CD4-positive, alpha-beta T cell treated with Interleukin-15 for 4 hours (primary cell): ENCODE results near the gene SUPT3H.
A peak's percentile ranks its signal among the peaks of the same experiment; 100 is the strongest.

ENCODE experiments used
- DNase-seq: peaks from one replicate; pipeline ENCODE4 v3.0.0-alpha.2; 2020; ENCODE audit warnings: low spot score

SUPT3H gene

GRCh38 chr6:45256697-45257695 is 120.7 kb downstream of the SUPT3H start:
- DNase-seq, result no peak

GRCh38 chr6:45255434-45255833 is 122.3 kb downstream of the SUPT3H start:
- DNase-seq, result no peak

DNA sequence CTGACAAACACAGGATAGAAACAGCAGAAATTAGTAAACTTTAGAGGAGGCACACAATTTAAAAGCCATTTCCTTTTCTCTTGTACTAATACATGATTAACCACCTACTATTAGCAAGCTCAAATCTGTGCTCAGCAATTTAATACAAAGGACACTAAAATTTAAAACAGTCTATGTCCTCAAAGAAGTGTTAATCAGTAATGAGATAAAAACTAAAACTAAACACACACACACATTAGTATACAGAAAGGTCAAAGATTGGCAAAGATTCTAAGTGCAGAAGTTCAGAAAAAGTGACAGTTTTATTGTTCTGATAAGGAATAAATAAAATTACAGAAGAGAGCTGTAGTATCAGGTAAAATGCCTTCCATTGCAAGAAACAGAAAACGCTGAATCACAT is 123.5 kb downstream of the SUPT3H start:
- no peak for DNase-seq

DNA sequence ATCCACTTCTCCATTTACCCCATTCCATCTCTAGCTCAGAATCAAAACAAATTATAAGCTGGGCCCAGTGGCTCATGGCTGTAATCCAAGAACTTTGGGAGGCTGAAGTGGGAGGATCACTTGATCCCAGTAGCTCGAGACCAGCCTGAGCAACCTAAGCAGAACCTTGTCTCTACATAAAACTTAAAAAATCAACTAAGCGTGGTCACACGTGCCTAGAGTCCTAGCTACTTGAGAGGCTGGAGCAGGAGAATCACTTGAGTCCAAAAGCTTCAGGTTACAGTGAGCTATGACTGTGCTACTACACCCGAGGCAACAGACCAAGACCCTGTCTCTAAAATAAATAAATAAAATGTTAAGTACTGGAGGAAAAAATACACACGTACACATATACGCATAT is 124.3 kb downstream of the SUPT3H start:
- no peak for DNase-seq

DNA sequence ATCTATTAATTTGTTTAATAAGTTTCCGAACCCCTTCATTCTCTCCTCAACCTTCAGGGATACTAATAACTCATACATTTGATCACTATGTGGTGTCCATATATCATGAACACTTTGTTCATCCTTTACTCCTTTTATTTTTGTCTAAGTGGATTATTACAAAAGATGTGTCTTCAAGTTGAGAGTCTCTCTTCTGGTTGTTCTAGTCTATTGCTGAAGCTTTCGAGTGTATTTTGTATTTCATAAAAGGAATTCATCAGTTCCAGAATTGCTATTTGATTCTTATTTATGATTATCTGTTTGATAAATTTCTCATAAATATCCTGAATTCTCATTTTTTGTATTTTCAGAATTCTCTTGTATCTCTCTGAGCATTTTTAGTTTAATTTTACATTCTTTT is 146.1 kb downstream of the SUPT3H start:
- no peak for DNase-seq

GRCh38 chr6:45229416-45229815 is 148.3 kb downstream of the SUPT3H start:
- no peak for DNase-seq

GRCh38 chr6:45226081-45226480 is 151.7 kb downstream of the SUPT3H start:
- DNase-seq, result no peak

- no peak for DNase-seq
Measured at GRCh38 chr6:45222380-45222779, 155.4 kb downstream of the SUPT3H start.

DNA sequence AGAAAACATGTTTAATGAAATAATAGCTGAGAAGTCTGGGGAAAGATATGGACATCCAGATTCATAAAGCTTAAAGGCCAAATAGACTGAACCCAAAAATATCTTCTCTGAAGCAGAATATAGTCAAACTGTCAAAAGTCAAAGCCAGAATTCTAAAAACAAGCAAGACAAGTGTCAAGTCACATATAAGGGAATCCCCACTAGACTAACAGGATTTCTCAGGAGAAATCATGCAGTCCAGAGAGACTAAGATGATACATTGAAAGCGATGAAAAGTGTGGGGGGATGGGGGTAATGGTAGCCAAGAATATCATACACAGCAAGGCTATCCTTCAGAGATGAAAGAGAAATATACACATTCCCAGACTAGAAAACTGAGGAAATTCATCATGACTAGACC is 162.0 kb downstream of the SUPT3H start:
- no peak for DNase-seq

GRCh38 chr6:45212976-45213375 is 164.8 kb downstream of the SUPT3H start:
- no peak for DNase-seq

- DNase-seq, result no peak
Measured at GRCh38 chr6:45209762-45210161, 168.0 kb downstream of the SUPT3H start.

GRCh38 chr6:45206793-45207492 is 170.8 kb downstream of the SUPT3H start:
- DNase-seq, result no peak

DNA sequence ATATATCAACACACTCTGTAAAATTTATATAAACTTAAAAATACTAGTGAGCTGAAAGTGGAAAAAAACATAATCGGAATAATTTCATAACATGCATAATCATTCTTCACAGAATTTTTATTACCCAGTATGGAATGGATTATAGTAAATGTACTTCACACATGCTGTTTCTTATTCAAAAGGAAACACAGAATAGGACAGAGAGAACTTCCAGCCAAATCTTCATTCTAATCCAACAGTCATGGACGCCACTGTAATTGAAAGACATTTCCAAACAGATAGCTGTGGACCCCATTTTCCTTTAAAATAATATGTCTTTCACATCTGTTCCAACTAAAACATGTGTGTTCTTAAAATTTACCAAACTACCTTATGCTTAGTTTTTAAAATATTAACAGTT is 176.2 kb downstream of the SUPT3H start:
- no peak for DNase-seq

- DNase-seq, result no peak
Measured at GRCh38 chr6:45200510-45200909, 177.2 kb downstream of the SUPT3H start.

DNA sequence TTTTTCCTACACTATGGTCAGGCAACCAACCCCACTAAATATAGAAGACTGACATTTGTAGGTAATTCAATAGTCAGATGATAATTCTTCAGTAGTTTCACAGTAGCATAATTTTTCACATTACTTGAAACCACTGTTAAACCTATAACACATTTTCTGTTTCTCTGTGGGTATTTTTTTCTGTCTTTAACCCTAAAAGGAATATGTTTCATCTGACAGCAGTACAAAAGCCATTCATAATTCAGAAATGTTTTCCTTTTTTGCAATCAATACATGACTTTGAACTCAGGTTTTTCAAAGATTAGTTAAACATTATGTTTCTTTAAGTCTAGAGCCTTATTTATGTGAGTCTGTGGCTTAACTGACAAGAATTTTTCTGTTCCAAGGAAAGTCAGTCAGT is 178.2 kb downstream of the SUPT3H start:
- DNase-seq, result no peak

DNA sequence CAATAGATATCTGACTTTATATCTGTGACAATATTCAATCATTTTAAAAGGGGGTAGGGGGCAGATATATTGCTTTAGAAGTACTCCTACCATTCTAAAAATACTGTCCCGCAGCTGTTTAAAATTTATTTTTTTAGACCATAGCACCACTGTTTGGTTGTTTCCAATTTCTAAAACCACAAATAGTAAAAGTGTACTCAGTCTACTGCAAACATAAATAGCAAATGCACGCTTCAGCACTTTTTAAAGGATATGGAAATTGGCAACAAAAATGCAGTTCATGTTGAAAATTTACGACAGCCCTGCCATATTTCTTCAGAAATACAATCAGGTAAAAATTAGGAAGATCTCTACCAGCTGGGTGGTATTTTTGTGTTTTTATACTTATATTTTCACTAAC is 181.6 kb downstream of the SUPT3H start:
- DNase-seq, result no peak

DNA sequence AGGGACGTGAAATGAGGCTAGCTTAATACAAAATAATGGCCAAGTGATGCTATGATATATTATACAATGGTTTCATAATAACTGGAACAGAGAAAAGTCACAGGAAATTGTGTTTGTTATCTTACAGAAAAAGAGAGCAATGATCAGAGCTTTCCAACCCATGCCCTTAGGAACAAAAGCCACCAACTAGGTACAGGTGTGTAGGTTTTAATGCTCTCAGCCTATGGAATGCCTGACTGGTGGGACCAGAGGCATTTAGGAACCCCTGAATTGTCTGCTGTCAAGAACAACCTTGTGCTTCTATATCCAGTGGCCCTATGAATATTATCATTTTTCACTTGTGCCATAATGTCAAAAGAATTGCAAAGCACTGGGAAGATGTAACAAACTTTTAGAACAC is 182.6 kb downstream of the SUPT3H start:
- DNase-seq, result no peak

GRCh38 chr6:45192556-45192955 is 185.2 kb downstream of the SUPT3H start:
- DNase-seq, result no peak

DNA sequence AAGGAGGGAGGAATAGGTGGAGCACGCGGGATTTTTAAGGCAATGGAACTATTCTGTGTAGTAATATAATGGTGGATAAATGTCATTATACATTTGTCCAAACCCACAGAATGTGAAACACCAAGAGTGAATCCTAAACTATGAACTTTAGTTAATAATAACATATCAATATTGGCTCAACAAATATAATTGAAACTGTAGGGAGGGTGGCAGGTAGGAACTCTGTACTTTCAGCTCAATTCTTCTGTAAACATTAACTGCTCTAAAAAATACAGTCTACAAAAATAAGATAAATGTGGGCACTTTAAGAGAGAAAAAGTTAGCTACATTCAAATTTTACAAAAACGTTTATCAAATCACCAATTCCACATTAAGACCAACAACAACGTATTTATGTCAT is 186.3 kb downstream of the SUPT3H start:
- DNase-seq, result no peak

DNA sequence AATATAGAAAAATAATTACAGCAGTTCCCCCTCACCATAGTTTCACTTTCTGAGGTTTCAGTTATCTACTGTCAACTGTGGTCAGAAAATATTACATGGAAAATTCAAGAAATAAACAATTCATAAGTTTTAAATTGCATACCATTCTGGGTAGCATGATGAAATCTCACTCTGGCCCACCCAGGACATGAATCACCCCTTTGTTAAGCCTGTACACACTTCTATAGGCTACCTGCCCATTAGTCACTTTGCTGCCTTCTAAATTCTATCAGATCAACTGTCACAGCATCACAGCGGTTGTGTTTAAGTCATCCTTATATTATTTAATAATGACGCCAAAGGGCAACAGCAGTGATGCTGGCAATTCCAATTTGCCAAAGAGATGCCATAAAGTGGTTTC is 189.9 kb downstream of the SUPT3H start:
- DNase-seq, result no peak

DNA sequence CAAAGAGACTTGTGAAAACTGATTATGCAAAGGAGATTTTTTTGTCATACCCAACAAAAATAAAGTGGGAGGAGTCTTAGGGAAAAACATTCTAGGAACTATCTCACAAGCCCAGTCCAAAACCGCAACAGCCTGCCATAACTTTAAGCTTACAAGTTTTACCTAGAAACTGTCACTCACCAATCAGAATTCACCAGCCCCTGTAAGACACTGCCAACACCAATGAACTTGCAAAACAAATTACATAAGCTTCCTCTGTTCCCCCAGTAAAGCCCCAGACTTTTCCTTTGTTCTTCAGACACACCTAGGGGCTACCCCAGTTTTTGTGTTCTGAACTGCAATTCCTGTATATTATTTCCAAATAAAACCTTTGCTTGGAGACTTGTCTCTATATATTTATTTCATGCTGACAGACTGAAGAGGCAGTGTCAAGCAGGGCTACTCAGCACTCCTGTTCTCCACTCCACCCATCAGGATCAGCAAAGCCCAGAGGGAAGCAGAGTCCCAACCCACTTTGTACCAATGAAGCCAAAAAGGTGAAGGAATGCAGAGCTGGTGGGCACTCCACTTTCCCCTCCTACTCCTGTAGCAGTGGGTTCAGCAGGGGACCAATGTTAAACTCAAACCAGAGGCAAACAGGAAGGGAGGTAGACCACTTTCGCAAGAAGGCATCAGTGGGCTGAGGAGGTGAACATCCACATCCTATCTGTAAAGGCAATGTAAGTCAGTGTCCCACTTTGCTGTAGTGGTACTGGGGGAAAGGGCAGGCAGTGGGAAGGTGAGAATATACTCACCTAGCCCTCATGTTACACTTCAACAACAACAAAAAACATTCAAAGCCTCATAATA is 192.1 kb downstream of the SUPT3H start:
- DNase-seq, result peak; percentile 10

GRCh38 chr6:45184937-45185336 is 192.8 kb downstream of the SUPT3H start:
- no peak for DNase-seq
